ENCODE measurements around the gene NDUFB7.

DNA sequence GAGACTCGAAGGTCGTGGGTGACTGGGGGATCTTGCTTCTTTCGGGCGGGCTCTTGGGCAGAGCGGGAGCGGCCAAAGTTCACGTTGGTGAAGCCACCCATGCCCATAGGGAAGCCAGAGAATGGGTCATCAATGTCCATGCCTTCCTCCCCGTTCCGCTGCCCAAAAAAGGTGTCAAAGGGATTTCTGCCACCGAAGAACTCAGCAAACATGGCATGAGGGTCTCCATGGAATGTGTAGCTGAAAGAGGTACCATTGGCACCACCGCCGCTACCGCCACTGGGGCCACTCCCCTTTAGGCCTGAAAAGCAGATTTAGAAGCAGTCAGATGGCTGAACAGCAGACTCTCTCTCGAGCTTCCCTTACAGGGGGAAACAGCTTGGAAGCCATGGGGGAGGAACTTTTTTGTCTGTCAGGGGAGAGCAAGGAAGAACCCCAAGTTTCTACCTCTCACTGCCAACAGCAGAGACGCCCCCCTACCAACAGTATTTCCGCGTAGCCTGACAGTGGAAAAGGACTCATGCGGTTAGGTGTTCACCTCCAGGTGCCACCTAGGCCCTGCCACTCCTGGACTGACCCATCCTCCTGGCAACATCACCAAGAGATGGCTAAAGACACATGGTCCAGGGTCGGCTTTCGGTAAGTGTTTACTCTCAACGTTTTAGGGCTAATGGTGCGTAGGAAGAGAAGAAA lies 55.0 kb downstream of the NDUFB7 start:
- TF ChIP-seq EZH2 (optimal IDR thresholded peaks at IDR 0.05; ENCODE audit: low read depth, low read length): no peak
- TF ChIP-seq, protein P1, sequence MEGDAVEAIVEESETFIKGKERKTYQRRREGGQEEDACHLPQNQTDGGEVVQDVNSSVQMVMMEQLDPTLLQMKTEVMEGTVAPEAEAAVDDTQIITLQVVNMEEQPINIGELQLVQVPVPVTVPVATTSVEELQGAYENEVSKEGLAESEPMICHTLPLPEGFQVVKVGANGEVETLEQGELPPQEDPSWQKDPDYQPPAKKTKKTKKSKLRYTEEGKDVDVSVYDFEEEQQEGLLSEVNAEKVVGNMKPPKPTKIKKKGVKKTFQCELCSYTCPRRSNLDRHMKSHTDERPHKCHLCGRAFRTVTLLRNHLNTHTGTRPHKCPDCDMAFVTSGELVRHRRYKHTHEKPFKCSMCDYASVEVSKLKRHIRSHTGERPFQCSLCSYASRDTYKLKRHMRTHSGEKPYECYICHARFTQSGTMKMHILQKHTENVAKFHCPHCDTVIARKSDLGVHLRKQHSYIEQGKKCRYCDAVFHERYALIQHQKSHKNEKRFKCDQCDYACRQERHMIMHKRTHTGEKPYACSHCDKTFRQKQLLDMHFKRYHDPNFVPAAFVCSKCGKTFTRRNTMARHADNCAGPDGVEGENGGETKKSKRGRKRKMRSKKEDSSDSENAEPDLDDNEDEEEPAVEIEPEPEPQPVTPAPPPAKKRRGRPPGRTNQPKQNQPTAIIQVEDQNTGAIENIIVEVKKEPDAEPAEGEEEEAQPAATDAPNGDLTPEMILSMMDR (IDR thresholded peaks at IDR 0.05; ENCODE audit: low read length): no peak

All from MM.1S (cell line).